Stimulated activated CD4-positive, alpha-beta T cell treated with anti-CD3 and anti-CD28 coated beads, TNF-alpha, amount 100 ng/mL, for 1 hour (primary cell): Measurements from ENCODE around the gene C1QTNF5.
"Not testable (repeated sequence)": the region's sequence is repeated elsewhere in the genome, so short reads cannot be mapped to it uniquely, and the experiment has no call there.

ENCODE experiments used
- DNase-seq, 3 donors: peaks; one replicate each; pipeline ENCODE4 v3.0.0-alpha.2; 2020; ENCODE audit warnings: low read depth in 3 of 3, low spot score in 1 of 3

The C1QTNF5 gene

GRCh38 chr11:119340335-119341221 is at the start of gene C1QTNF5:
C1QTNF5 (minus strand) TSS chr11:119340883; CDS start chr11:119340397, 486 bp downstream.
- no peak for DNase-seq

- no peak for DNase-seq
These were observed 49.0 kb upstream of the C1QTNF5 start for GRCh38 chr11:119389611-119390254.

GRCh38 chr11:119388103-119388502 is 47.4 kb upstream of the C1QTNF5 start:
- no peak for DNase-seq

- no peak for DNase-seq
These were observed 43.6 kb upstream of the C1QTNF5 start for GRCh38 chr11:119384332-119384731.

GRCh38 chr11:119382513-119382912 is 41.8 kb upstream of the C1QTNF5 start:
- DNase-seq: not testable (repeated sequence)

GRCh38 chr11:119382101-119382500 is 41.4 kb upstream of the C1QTNF5 start:
- no peak for DNase-seq

- peak; percentile 85 to 96 (median 93) for DNase-seq
These were observed 40.7 kb upstream of the C1QTNF5 start, which contains the start of gene USP2 for GRCh38 chr11:119381181-119381988. USP2 (minus strand) TSS chr11:119381690; CDS start chr11:119373480, 8,210 bp downstream.

GRCh38 chr11:119380827-119381180 is 40.1 kb upstream of the C1QTNF5 start:
- DNase-seq: no peak

- no peak for DNase-seq
These were observed 39.6 kb upstream of the C1QTNF5 start for GRCh38 chr11:119380160-119380826.

- no peak for DNase-seq
These were observed 38.3 kb upstream of the C1QTNF5 start for GRCh38 chr11:119378851-119379465.

GRCh38 chr11:119377961-119378667 is 37.4 kb upstream of the C1QTNF5 start:
- no peak for DNase-seq

GRCh38 chr11:119377112-119377901 is 36.6 kb upstream of the C1QTNF5 start:
- DNase-seq: no peak

GRCh38 chr11:119376197-119376847 is 35.6 kb upstream of the C1QTNF5 start:
- no peak for DNase-seq

GRCh38 chr11:119375337-119376196 is 34.9 kb upstream of the C1QTNF5 start:
- no peak for DNase-seq

GRCh38 chr11:119374632-119375336 is 34.1 kb upstream of the C1QTNF5 start:
- no peak for DNase-seq

GRCh38 chr11:119373921-119374631 is 33.4 kb upstream of the C1QTNF5 start:
- no peak for DNase-seq
